Stimulated activated naive B cell treated with anti-CD40 and anti-IgM and Interleukin-4, amounts not matched to agents 10 μg/mL and 1 μg/mL and 100 μg/mL, for 72 hours (primary cell): Measurements from ENCODE around the gene DISC1.

Source experiments
- ATAC-seq, 2 donors: fragments of 150-1000 bp; cut with Tn5 transposase; replicated peaks; 2 replicates each; pipeline ENCODE4 v1.10.0; 2021; ENCODE audit warnings: moderate library complexity in 1 of 2
- DNase-seq: peaks from one replicate; pipeline ENCODE4 v3.0.0; 2021
- H3K27ac Mint-ChIP-seq: one replicate; pipeline ENCODE4 v1.8.0; 2022; ENCODE audit warnings: mild to moderate bottlenecking, mixed read lengths
- H3K27me3 Mint-ChIP-seq, 2 donors: one replicate each; pipeline ENCODE4 v1.8.0; 2022; ENCODE audit warnings: mixed read lengths in 2 of 2
- H3K36me3 Mint-ChIP-seq, 2 donors: one replicate each; pipeline ENCODE4 v1.8.0; 2022; ENCODE audit warnings: mixed read lengths in 2 of 2, mild to moderate bottlenecking in 1 of 2
- H3K4me1 Mint-ChIP-seq, 2 donors: one replicate each; pipeline ENCODE4 v1.8.0; 2022; ENCODE audit warnings: mixed read lengths in 2 of 2, mild to moderate bottlenecking in 1 of 2
- H3K4me3 Mint-ChIP-seq, 2 donors: one replicate each; pipeline ENCODE4 v1.8.0; 2022; ENCODE audit warnings: mild to moderate bottlenecking in 2 of 2, mixed read lengths in 2 of 2, moderate library complexity in 1 of 2
- H3K9me3 Mint-ChIP-seq, 2 donors: one replicate each; pipeline ENCODE4 v1.8.0; 2022; ENCODE audit warnings: mixed read lengths in 2 of 2, mild to moderate bottlenecking in 1 of 2

DISC1 gene

DNA sequence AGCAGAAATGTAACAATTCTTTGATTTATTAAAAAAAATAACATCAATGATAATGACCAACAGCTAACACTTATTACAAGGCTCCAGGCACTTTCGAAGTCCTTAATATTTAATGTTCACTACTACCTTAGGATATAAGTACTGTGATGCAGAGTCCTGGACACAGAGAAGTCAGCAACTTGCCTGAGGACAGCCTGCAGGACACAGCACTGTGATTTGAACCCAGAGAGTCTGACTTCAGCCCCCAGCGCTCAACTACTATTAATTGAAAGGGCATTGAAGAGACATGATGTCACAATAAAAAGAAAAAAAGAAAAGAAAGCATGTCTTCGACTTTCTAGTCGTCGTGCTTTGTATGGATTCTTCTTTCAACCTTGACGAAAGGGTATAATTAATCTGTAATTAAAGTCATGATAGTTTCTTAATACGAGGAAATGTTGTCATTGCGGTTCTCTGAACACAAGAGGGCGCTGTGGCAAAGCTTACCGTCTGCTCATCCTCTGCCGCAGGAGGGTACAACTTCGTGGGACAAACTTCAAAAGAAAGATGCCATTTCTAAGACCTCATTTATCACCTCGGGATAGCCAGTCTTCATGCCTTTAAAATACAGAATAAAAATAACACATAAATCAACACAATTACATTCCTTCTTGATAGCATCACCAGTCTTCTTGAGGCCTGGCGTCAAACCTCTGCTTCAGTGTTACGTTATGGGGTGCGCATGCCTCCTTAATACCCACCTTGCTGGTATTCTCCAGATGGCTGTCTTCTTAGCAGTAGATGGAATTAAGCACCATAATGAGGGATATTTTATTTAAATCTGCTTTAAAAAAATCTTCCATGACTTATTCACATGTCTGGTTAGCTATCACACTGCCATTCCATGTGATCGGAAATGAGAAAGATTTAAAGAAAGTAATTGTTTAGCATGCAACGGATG, 240.1 kb downstream of the DISC1 start:
- no peaks in the 10 kb centered on the region for H3K27me3 Mint-ChIP-seq
- peaks cover 15 to 18% of the 10 kb centered on the region in 2 donors for H3K4me1 Mint-ChIP-seq
- H3K27ac Mint-ChIP-seq: no peak overlapping the region
- DNase-seq: no peak
- no peak overlapping the region for H3K4me3 Mint-ChIP-seq
- ATAC-seq: peak in 1 of 2 donors; percentile 33
- H3K36me3 Mint-ChIP-seq: peaks cover 0 to 1% of the 10 kb centered on the region in 2 donors
- no peaks in the 10 kb centered on the region for H3K9me3 Mint-ChIP-seq

DNA sequence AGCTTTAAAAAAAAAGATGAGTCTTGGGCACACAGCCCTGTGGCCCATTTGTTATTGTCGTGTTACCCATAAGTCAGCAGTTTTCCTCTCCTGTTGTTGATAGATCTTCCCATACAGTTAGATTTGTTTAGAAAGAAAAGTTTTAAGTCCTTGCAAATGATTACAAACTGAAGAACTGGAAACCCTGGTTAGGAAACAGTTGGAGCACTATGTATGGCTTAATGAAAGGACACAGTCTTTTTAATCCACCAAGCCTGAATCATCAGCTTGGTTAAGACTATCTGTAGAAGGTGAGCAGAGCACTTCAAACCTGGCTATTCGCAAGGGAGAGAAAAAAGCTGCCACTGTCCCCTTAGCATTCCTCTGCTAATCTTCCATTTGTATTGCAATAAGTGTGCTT, 241.0 kb downstream of the DISC1 start:
- ATAC-seq: no peak
- H3K4me3 Mint-ChIP-seq: no peak overlapping the region
- H3K27me3 Mint-ChIP-seq: no peaks in the 10 kb centered on the region
- peaks cover 0 to 1% of the 10 kb centered on the region in 2 donors for H3K36me3 Mint-ChIP-seq
- DNase-seq: no peak
- H3K27ac Mint-ChIP-seq: no peak overlapping the region
- no peaks in the 10 kb centered on the region for H3K9me3 Mint-ChIP-seq
- H3K4me1 Mint-ChIP-seq: peaks cover 15 to 18% of the 10 kb centered on the region in 2 donors

DNA sequence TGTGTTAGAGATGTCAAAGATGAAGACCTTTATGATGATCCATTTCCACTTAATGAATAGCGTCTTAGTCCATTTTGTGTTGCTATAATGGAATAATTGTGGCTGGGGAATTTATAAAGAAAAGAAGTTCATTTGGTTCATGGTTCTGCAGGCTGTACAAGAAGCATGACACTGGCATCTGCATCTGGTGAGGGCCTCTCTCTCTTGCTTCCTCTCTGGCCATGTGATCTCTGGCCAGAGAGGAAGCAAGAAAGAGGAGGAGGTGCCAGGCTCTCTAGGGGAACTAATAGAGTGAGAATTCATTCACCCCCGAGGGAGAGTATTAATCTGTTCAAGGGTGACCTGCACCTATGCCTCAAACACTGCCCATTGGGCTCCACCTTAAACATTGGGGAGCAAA, 242.8 kb downstream of the DISC1 start:
- ATAC-seq (peak; percentile 92 to 98), DNase-seq (peak; percentile 4)
- peaks cover 0 to 1% of the 10 kb centered on the region in 2 donors for H3K36me3 Mint-ChIP-seq
- no peaks in the 10 kb centered on the region for H3K27me3 Mint-ChIP-seq
- H3K27ac Mint-ChIP-seq: no peak overlapping the region
- peaks cover 15 to 18% of the 10 kb centered on the region in 2 donors for H3K4me1 Mint-ChIP-seq
- H3K9me3 Mint-ChIP-seq: no peaks in the 10 kb centered on the region
- H3K4me3 Mint-ChIP-seq: no peak overlapping the region

DNA sequence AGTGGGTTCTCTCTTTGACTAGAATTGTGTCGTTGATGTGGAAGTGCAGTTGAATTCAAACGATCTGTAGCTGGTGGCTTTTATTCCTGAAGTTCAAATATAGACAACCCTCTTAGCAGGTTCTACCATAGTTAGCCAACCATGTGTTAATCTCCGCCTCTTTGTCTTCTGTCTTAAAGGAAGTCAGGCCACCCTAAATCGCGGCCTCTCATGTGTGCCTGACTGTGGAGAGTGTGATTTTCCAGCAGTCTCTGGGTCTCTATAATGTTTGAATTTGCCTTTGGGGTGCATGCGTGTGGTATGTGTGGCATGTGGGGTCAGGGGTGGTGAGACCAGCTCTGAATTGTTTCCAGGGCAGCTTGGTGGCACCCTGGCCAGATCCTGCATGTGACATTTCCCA, 244.9 kb downstream of the DISC1 start:
- Mint-ChIP-seq H3K27me3 (no peaks in the 10 kb centered on the region), H3K4me3 (no peak overlapping the region), H3K9me3 (peaks cover 5 to 7% of the 10 kb centered on the region in 2 donors), H3K4me1 (peaks cover 15 to 18% of the 10 kb centered on the region in 2 donors), H3K27ac (no peak overlapping the region), H3K36me3 (peaks cover 7 to 13% of the 10 kb centered on the region in 2 donors)
- DNase-seq (no peak), ATAC-seq (no peak)

DNA sequence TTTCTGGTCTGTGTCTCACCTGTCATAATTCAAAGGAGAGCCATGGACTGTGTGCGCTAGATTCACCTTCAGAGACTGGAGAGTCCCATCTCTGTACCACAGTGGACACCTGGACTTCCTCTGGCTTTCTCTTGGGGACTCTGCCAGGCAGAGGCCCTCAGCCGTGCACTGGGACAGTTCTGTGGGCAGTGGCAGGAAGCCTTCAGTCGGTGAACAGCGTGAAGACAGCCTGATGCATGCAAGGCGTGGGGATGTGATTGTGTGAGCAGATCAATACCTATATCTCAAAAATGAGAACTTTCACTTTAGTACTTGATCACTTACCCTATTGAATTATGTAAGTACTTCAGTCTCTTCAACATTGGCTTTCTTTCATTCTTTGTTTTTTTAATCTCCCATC, 245.3 kb downstream of the DISC1 start:
- Mint-ChIP-seq H3K36me3 (peaks cover 8 to 15% of the 10 kb centered on the region in 2 donors), H3K4me3 (no peak overlapping the region), H3K27me3 (no peaks in the 10 kb centered on the region), H3K27ac (no peak overlapping the region), H3K9me3 (peaks cover 8 to 10% of the 10 kb centered on the region in 2 donors), H3K4me1 (peaks cover 13 to 14% of the 10 kb centered on the region in 2 donors)
- no peak for ATAC-seq
- DNase-seq: no peak

DNA sequence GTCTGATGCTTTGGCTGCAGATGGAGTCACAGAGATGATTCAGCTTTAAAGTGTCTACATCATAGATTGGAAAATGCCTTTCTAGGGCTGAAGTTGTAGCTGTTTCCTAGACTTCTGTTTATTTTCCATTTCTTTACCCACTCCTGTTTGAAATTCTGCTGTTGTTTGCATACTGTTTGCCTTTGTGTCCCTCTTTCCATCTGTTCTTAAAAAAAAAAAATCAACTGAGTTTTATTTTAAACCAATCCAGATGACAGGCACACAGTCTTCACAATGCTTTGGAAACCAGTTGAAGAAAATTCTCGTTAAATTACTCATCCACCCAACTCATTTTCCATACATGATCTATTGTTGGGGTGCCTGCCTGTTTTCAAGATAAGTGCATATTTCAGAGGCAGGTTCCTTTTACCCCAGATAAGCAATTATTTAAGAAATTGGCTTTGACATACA, 245.9 kb downstream of the DISC1 start:
- Mint-ChIP-seq H3K27me3 (no peaks in the 10 kb centered on the region), H3K9me3 (peaks cover 8 to 10% of the 10 kb centered on the region in 2 donors), H3K4me3 (no peak overlapping the region), H3K36me3 (peaks cover 8 to 15% of the 10 kb centered on the region in 2 donors), H3K27ac (no peak overlapping the region), H3K4me1 (peaks cover 12 to 13% of the 10 kb centered on the region in 2 donors)
- ATAC-seq (no peak), DNase-seq (no peak)

DNA sequence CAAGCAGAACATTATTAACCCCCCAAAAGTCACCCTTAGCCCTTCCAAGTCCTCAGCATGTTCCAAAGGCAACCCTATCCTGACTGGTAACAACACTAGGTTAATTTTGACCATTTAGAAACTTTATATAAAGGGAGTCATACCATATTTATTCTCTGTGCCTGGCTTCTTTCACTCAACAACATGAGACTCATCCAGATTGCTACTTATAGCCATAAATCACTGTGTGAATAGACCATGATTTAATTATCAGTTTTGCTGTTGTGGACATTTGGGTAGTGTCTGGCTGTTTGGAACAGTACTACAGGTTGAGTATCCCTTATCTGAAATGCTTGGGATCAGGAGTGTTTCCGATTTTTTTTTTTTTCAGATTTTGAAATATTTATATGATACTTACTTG, 252.1 kb downstream of the DISC1 start:
- H3K27ac Mint-ChIP-seq: no peak overlapping the region
- H3K4me1 Mint-ChIP-seq: no peaks in the 10 kb centered on the region
- no peak for ATAC-seq
- H3K4me3 Mint-ChIP-seq: no peak overlapping the region
- no peaks in the 10 kb centered on the region for H3K27me3 Mint-ChIP-seq
- DNase-seq: no peak
- peaks cover 8 to 10% of the 10 kb centered on the region in 2 donors for H3K9me3 Mint-ChIP-seq
- peaks cover 7 to 15% of the 10 kb centered on the region in 2 donors for H3K36me3 Mint-ChIP-seq

DNA sequence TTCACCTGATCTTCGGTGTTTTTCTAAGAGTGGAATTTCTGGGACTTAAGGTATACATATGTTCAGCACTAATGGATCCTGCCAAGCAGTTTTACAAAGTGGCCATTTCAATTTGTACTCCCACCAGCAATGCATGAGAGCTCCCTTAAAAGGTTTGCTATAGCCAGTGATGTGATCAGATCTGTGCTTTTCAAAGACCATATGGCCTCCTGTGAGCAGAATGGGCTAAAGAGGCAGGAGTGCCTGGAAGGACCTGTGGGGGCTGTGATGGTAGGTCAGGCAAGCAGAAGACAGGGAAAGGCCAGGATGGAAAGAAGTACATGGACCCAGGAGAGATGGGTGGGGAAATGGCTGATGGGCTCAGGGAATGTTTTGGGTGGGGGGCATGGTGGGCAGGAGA, 252.7 kb downstream of the DISC1 start:
- Mint-ChIP-seq H3K4me1 (no peaks in the 10 kb centered on the region), H3K27ac (no peak overlapping the region), H3K27me3 (no peaks in the 10 kb centered on the region), H3K9me3 (peaks cover 8 to 10% of the 10 kb centered on the region in 2 donors), H3K36me3 (peaks cover 7 to 15% of the 10 kb centered on the region in 2 donors), H3K4me3 (no peak overlapping the region)
- DNase-seq (no peak), ATAC-seq (no peak)

DNA sequence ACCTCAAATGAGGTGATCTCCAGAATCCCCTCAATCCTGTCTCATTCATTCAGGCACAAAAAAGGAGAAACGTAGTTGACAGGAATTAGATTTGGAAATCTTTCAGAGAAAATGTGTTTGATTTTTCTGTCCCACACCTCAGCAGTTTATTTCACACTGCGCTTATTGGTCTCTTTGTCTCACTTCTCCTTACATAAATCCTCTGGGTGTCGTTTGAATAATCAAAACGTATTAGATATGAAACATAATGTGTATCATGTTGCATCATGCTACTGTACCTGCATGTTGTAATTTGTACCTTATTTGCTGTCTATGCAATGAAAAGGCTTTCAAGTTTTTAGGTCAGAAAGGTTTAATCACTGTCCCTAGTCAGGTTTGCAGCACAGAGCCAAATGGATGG, 255.7 kb downstream of the DISC1 start:
- no peak for ATAC-seq
- no peak for DNase-seq
- Mint-ChIP-seq H3K4me3 (no peak overlapping the region), H3K27me3 (no peaks in the 10 kb centered on the region), H3K9me3 (no peaks in the 10 kb centered on the region), H3K36me3 (no peaks in the 10 kb centered on the region), H3K4me1 (no peaks in the 10 kb centered on the region), H3K27ac (no peak overlapping the region)

DNA sequence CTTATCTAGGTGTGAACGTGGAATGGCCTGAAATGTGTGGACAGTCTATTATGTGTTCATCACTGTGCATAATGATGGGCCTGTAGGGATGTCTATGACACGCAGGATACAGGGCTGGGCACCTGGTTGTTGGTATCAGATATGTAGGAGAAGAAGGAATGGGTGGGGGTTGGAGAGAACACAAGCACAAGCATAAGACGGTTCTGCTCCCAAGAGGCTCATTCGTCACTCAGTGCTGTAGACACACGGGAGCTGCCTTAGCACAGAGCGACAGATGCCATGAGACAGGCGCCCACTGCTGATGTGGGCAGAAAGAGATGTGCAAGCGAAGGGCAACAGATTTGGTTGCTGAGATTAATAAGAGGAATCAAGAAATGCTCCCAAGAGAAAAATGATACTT, 256.2 kb downstream of the DISC1 start:
- Mint-ChIP-seq H3K9me3 (no peaks in the 10 kb centered on the region), H3K4me1 (no peaks in the 10 kb centered on the region), H3K4me3 (no peak overlapping the region), H3K36me3 (no peaks in the 10 kb centered on the region), H3K27ac (no peak overlapping the region), H3K27me3 (no peaks in the 10 kb centered on the region)
- ATAC-seq: no peak
- DNase-seq: no peak

DNA sequence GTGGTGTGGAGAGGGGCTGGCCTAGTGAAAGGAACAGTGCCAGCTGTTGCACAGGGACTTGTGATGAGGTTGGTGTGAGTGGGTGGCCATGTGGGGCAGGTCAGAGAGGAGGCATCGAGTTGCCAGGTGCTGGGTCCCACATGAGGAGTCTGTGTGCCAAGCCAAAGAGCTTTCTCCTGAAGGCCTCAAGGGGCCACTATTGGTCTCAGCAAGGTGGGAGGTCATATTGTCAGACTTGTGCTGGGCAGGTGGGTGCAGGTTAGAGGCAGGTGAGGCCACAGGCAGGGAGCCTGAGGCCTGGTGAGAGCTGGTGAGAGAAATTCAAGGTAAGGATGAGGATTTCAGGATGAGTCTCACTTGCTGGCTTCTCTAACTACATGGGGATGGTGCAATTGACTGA, 256.8 kb downstream of the DISC1 start:
- H3K36me3 Mint-ChIP-seq: no peaks in the 10 kb centered on the region
- H3K4me3 Mint-ChIP-seq: no peak overlapping the region
- ATAC-seq: no peak
- no peak overlapping the region for H3K27ac Mint-ChIP-seq
- no peak for DNase-seq
- no peaks in the 10 kb centered on the region for H3K9me3 Mint-ChIP-seq
- H3K4me1 Mint-ChIP-seq: no peaks in the 10 kb centered on the region
- H3K27me3 Mint-ChIP-seq: no peaks in the 10 kb centered on the region

DNA sequence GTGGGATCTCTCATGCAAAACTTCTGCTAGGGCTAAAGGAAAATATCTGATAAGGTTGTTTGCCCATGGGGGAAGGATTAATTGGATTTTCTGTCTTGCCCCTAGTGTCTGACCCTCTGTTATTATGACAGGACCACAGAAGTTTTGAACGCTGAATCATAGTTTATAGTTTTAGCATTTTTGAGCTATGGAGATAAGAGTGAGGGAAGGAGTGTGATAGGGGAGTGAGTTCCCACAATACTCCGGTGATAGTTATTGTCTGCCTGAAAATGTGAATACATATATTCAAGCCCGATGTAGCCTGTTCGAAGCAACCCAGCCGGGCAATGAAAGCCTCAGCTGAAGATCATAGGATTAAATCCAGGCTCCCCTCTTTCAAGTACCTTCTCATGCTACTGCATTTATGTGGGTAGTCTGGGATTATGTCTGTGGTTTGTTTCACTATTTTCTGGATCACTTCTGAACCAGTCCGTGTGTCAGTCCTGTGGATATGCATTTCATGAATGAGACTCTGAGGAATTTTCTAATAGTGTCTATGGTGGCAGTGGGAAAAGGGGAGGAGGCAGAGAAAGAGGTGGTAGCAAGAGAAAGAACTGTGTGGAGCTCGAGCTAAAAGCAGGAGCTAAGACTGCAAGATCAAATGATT, 258.7 kb downstream of the DISC1 start:
- Mint-ChIP-seq H3K27ac (no peak overlapping the region), H3K4me1 (no peaks in the 10 kb centered on the region), H3K9me3 (no peaks in the 10 kb centered on the region), H3K36me3 (no peaks in the 10 kb centered on the region), H3K4me3 (no peak overlapping the region), H3K27me3 (no peaks in the 10 kb centered on the region)
- no peak for DNase-seq
- ATAC-seq: no peak

DNA sequence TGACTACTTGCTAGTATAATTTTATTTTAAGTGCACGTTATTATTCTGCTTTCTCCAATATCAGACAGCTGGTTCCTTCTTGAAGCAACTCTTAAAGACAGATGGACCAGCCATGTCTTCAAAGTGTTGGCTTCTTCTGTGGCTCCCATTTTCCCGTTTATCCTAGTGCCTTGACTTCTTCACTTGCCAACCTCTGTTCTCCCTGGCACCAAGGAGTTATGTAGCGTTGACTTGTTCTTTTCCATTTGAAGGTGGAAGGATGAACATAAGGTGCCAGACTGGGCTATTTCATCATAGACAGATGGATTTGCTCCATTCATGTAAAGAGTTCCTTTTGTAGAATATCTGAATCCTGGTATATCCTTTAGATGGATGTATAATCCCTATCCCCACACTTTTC, 260.6 kb downstream of the DISC1 start:
- no peaks in the 10 kb centered on the region for H3K27me3 Mint-ChIP-seq
- H3K27ac Mint-ChIP-seq: no peak overlapping the region

DNA sequence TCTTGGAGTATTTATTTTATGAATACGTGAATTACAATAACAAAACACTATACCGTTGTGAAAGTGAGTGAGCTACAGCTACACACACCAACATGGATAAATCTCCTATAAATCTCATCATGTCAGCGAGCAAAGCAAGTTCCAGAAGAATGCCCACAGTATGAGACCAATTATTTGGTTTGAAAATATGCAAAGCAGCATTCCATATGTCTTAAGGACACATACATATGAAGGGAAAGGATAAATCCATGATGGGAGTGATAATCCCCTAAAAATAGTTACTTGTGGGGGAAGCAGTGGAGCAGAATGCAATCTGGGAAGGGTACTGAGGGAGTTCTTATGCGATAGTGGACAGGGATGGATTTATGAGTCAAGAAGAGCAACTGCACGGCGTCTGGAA, 261.3 kb downstream of the DISC1 start:
- Mint-ChIP-seq H3K27ac (no peak overlapping the region), H3K9me3 (no peaks in the 10 kb centered on the region), H3K4me1 (no peaks in the 10 kb centered on the region), H3K27me3 (no peaks in the 10 kb centered on the region), H3K4me3 (no peak overlapping the region), H3K36me3 (no peaks in the 10 kb centered on the region)
- DNase-seq (no peak), ATAC-seq (no peak)

More for the DNA sequence above, 260.6 kb downstream of the DISC1 start:
- ATAC-seq (no peak), DNase-seq (no peak)
- Mint-ChIP-seq H3K36me3 (no peaks in the 10 kb centered on the region), H3K4me1 (no peaks in the 10 kb centered on the region), H3K4me3 (no peak overlapping the region), H3K9me3 (no peaks in the 10 kb centered on the region)

DNA sequence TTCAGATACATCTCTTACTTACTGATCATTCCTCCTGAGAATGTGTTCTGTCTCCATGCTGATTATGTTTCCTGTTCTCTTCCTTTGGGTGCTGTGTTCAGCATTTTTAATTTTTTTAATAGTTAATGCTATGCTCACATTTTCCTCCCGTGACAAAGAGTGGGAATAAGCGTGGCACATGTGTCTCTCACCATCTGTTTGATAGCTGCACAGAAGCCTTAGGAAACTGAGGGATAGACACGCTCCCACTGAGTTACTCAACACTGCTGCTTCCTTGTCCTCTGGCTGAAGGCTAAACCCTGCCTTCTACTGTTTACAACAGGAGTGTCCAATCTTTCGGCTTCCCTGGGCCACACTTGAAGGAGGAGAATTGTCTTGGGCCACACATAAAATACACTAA, 264.2 kb downstream of the DISC1 start:
- H3K4me1 Mint-ChIP-seq: no peaks in the 10 kb centered on the region
- H3K4me3 Mint-ChIP-seq: no peak overlapping the region
- no peaks in the 10 kb centered on the region for H3K27me3 Mint-ChIP-seq
- peaks cover 0 to 3% of the 10 kb centered on the region in 2 donors for H3K9me3 Mint-ChIP-seq
- DNase-seq (no peak), ATAC-seq (no peak)
- H3K27ac Mint-ChIP-seq: no peak overlapping the region
- no peaks in the 10 kb centered on the region for H3K36me3 Mint-ChIP-seq
